Measurements from ENCODE around the gene MS4A14.
A peak's percentile ranks its signal among the peaks of the same experiment; 100 is the strongest.

The MS4A14 gene

GRCh38 chr11:60377401-60378136, 18.7 kb upstream of the MS4A14 start:
- DNase-seq (ENCODE audit: insufficient read length, low spot score) (no peak), FAIRE-seq (peak; percentile 95)
- TF ChIP-seq TAF1 (IDR thresholded peaks at IDR 0.05; ENCODE audit: low read depth, low read length) (no peak), POLR2A (IDR thresholded peaks at IDR 0.05; ENCODE audit: low read depth, low read length) (no peak), SPI1 (IDR thresholded peaks at IDR 0.05; ENCODE audit: low read depth, low read length) (peak; percentile 91)

GRCh38 chr11:60378354-60378753, 17.9 kb upstream of the MS4A14 start, which contains the start of gene MS4A7:
TSS of gene MS4A7 (plus strand) at chr11:60378532. CDS start at chr11:60383142, 4,610 bp downstream.
- DNase-seq (ENCODE audit: insufficient read length, low spot score), result peak; percentile 42
- TF ChIP-seq TAF1 (IDR thresholded peaks at IDR 0.05; ENCODE audit: low read depth, low read length), result peak; percentile 48
- TF ChIP-seq PAX5 (IDR thresholded peaks at IDR 0.05; ENCODE audit: insufficient read depth, low read length, severe bottlenecking), result peak; percentile 93
- TF ChIP-seq POLR2A (IDR thresholded peaks at IDR 0.05; ENCODE audit: low read depth, low read length), result no peak
- peak; percentile 58 for TF ChIP-seq SPI1 (IDR thresholded peaks at IDR 0.05; ENCODE audit: low read depth, low read length)
- no peak; the same call in 1 of the 2 replicates for TF ChIP-seq POLR2AphosphoS5 (IDR thresholded peaks at IDR 0.05; ENCODE audit: low read depth, low read length)
- no peak for TF ChIP-seq POU2F2 (IDR thresholded peaks at IDR 0.05; ENCODE audit: low read depth, low read length)
- no peak for FAIRE-seq

GRCh38 chr11:60389279-60389910, 6.9 kb upstream of the MS4A14 start:
- DNase-seq (ENCODE audit: insufficient read length, low spot score), result peak; percentile 11
- TF ChIP-seq TAF1 (IDR thresholded peaks at IDR 0.05; ENCODE audit: low read depth, low read length) (no peak), SPI1 (IDR thresholded peaks at IDR 0.05; ENCODE audit: low read depth, low read length) (peak; percentile 77)
- peak; percentile 91 for FAIRE-seq

- FAIRE-seq (no peak), DNase-seq (ENCODE audit: insufficient read length, low spot score) (no peak)
These were observed 5.8 kb upstream of the MS4A14 start for GRCh38 chr11:60390419-60390818.

GRCh38 chr11:60392361-60392760, 3.9 kb upstream of the MS4A14 start:
- DNase-seq (ENCODE audit: insufficient read length, low spot score) (no peak), FAIRE-seq (no peak)
- TF ChIP-seq POLR2AphosphoS5 (IDR thresholded peaks at IDR 0.05; ENCODE audit: low read depth, low read length) (no peak), PAX5 (IDR thresholded peaks at IDR 0.05; ENCODE audit: insufficient read depth, low read length, severe bottlenecking) (no peak), POU2F2 (IDR thresholded peaks at IDR 0.05; ENCODE audit: low read depth, low read length) (no peak), POLR2A (IDR thresholded peaks at IDR 0.05; ENCODE audit: low read depth, low read length) (no peak), TAF1 (IDR thresholded peaks at IDR 0.05; ENCODE audit: low read depth, low read length) (no peak), SPI1 (IDR thresholded peaks at IDR 0.05; ENCODE audit: low read depth, low read length) (no peak)

More at GRCh38 chr11:60390419-60390818, 5.8 kb upstream of the MS4A14 start:
- TF ChIP-seq POU2F2 (IDR thresholded peaks at IDR 0.05; ENCODE audit: low read depth, low read length) (no peak), POLR2A (IDR thresholded peaks at IDR 0.05; ENCODE audit: low read depth, low read length) (no peak), TAF1 (IDR thresholded peaks at IDR 0.05; ENCODE audit: low read depth, low read length) (no peak), SPI1 (IDR thresholded peaks at IDR 0.05; ENCODE audit: low read depth, low read length) (peak; percentile 38; the same call in 1 of the 2 replicates), PAX5 (IDR thresholded peaks at IDR 0.05; ENCODE audit: insufficient read depth, low read length, severe bottlenecking) (no peak), POLR2AphosphoS5 (IDR thresholded peaks at IDR 0.05; ENCODE audit: low read depth, low read length) (no peak)

DNA sequence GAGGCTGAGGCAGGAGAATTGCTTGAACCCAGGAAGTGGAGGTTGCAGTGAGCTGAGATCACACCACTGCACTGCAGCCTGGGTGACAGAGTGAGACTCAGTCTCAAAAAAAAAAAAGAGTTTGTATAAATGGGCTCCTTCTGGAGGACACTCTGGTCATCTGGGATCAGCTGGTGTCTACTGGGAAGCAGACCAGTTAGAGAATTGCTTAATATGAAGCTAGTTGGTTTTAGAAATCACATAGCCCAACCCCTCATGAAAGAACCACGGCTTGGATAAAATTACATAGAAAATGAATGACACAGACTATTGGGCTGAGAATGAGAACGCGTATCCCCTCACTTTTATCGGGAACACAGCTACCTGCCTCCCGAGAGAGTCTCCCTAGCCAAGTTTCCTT, 3.2 kb upstream of the MS4A14 start:
- DNase-seq (ENCODE audit: insufficient read length, low spot score) (no peak), FAIRE-seq (no peak)
- TF ChIP-seq TAF1 (IDR thresholded peaks at IDR 0.05; ENCODE audit: low read depth, low read length) (no peak), POU2F2 (IDR thresholded peaks at IDR 0.05; ENCODE audit: low read depth, low read length) (no peak), PAX5 (IDR thresholded peaks at IDR 0.05; ENCODE audit: insufficient read depth, low read length, severe bottlenecking) (no peak), POLR2AphosphoS5 (IDR thresholded peaks at IDR 0.05; ENCODE audit: low read depth, low read length) (no peak), SPI1 (IDR thresholded peaks at IDR 0.05; ENCODE audit: low read depth, low read length) (no peak), POLR2A (IDR thresholded peaks at IDR 0.05; ENCODE audit: low read depth, low read length) (no peak)

- FAIRE-seq (no peak), DNase-seq (ENCODE audit: insufficient read length, low spot score) (no peak)
- TF ChIP-seq SPI1 (IDR thresholded peaks at IDR 0.05; ENCODE audit: low read depth, low read length) (no peak), PAX5 (IDR thresholded peaks at IDR 0.05; ENCODE audit: insufficient read depth, low read length, severe bottlenecking) (no peak), TAF1 (IDR thresholded peaks at IDR 0.05; ENCODE audit: low read depth, low read length) (no peak), POU2F2 (IDR thresholded peaks at IDR 0.05; ENCODE audit: low read depth, low read length) (no peak), POLR2AphosphoS5 (IDR thresholded peaks at IDR 0.05; ENCODE audit: low read depth, low read length) (no peak), POLR2A (IDR thresholded peaks at IDR 0.05; ENCODE audit: low read depth, low read length) (no peak)
These were observed 1.4 kb upstream of the MS4A14 start for GRCh38 chr11:60394666-60395380.

DNA sequence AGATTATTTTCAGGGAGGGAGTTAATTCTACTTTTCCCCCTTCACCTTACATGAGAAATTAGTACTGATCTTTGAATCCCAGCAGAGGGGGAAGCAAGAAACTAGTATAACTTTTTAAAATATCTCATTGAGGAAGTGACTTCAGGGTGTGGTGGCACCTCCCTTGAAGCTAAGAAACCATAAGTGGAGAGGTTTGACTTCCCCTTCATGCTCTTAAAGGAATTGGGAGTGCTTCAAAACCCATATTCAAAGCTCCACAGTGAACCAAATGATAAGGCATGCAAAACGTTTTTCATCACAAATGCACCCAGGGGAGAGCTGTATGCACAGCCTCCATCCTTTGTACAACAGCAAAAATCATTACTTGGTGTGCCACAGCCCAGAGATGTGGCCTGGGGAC, 540 bp downstream of the MS4A14 start:
- DNase-seq (ENCODE audit: insufficient read length, low spot score) (no peak), FAIRE-seq (peak; percentile 5)
- no peak for TF ChIP-seq PAX5 (IDR thresholded peaks at IDR 0.05; ENCODE audit: insufficient read depth, low read length, severe bottlenecking)
- TF ChIP-seq TAF1 (IDR thresholded peaks at IDR 0.05; ENCODE audit: low read depth, low read length), result no peak
- no peak for TF ChIP-seq POLR2AphosphoS5 (IDR thresholded peaks at IDR 0.05; ENCODE audit: low read depth, low read length)
- TF ChIP-seq SPI1 (IDR thresholded peaks at IDR 0.05; ENCODE audit: low read depth, low read length), result peak; percentile 81
- no peak for TF ChIP-seq POLR2A (IDR thresholded peaks at IDR 0.05; ENCODE audit: low read depth, low read length)

DNA sequence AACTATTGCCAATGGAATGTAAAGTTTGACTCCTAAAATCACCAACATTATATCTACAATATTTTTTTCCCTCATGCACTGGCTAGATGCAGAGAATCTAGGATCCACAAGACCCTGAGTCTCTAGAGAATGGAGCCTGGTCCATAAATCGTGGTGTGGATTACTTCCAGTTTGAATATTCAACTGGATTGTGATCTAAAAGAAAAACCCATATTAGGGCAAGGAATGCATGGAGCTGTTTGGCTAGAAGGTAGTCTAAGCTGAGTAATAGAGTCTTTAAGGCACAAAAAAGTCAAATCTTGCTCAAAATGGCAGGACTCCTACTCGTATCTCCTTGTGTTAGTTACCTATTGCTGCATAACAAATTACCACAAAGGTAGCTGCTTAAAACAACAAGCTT, 23.8 kb downstream of the MS4A14 start:
- TF ChIP-seq SPI1 (IDR thresholded peaks at IDR 0.05; ENCODE audit: low read depth, low read length), result no peak
- FAIRE-seq (no peak), DNase-seq (ENCODE audit: insufficient read length, low spot score) (no peak)
